NCI-H748 (cell line): Measurements from ENCODE around the gene BAIAP3.
"Not testable (repeated sequence)": the region's sequence is repeated elsewhere in the genome, so short reads cannot be mapped to it uniquely, and the experiment has no call there.

ENCODE experiments used
- DNase-seq: peaks from one replicate; lab custom pipeline; 2025; ENCODE audit not compliant: unreplicated experiment; lab: John Stamatoyannopoulos, UW

Gene BAIAP3, protein sequence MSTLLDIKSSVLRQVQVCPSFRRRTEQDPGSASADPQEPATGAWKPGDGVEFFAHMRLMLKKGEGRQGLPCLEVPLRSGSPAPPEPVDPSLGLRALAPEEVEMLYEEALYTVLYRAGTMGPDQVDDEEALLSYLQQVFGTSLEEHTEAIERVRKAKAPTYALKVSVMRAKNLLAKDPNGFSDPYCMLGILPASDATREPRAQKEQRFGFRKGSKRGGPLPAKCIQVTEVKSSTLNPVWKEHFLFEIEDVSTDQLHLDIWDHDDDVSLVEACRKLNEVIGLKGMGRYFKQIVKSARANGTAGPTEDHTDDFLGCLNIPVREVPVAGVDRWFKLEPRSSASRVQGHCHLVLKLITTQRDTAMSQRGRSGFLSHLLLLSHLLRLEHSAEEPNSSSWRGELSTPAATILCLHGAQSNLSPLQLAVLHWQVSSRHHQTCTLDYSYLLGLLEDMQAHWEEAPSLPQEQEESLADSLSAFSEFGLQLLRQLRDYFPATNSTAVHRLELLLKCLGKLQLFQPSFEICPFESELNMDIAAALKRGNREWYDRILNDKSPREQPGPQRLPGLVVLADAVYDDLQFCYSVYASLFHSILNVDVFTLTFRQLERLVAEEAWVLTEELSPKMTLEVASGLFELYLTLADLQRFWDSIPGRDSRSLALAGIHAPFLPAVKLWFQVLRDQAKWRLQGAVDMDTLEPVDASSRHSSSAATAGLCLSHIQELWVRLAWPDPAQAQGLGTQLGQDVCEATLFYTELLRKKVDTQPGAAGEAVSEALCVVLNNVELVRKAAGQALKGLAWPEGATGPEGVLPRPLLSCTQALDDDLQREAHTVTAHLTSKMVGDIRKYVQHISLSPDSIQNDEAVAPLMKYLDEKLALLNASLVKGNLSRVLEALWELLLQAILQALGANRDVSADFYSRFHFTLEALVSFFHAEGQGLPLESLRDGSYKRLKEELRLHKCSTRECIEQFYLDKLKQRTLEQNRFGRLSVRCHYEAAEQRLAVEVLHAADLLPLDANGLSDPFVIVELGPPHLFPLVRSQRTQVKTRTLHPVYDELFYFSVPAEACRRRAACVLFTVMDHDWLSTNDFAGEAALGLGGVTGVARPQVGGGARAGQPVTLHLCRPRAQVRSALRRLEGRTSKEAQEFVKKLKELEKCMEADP

DNA sequence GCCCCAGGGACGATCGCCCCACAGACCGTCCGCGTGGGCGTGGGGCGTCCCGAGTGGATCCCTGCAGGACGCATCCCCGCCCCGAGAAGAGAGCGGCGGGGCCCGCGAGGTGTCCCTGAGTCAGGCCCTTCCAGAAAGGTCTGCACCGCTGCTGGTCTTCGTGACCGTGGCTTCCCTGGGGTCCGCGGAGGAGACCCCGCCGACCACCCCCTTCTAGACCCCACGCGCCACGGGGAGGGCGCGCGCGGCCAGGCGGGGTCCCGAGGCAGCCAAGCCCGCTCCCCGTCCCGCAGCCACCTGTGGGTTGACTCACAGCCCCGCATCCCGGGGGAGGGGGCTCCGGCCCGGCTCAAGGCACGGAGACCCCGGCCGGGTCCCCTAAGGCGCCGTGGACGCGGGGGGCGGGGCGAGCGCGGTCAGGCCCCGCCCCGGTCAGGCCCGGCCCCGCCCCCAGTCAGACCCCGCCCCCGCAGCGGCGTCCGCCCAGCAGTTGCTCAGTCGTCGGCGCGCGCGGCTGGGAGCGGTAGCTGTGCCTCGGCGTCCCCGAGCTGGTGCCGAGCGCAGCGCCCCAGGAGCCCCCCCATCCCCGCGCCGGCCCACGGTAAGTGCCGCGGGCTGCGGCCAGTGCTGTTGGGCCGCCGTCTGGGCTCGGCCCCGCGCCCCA, at the start of gene BAIAP3:
BAIAP3 (plus strand) TSS at position 497 of the 664 bp plus-strand sequence. CDS start 4,905 bp downstream, outside the sequence.
- DNase-seq, result peak; percentile 43

DNA sequence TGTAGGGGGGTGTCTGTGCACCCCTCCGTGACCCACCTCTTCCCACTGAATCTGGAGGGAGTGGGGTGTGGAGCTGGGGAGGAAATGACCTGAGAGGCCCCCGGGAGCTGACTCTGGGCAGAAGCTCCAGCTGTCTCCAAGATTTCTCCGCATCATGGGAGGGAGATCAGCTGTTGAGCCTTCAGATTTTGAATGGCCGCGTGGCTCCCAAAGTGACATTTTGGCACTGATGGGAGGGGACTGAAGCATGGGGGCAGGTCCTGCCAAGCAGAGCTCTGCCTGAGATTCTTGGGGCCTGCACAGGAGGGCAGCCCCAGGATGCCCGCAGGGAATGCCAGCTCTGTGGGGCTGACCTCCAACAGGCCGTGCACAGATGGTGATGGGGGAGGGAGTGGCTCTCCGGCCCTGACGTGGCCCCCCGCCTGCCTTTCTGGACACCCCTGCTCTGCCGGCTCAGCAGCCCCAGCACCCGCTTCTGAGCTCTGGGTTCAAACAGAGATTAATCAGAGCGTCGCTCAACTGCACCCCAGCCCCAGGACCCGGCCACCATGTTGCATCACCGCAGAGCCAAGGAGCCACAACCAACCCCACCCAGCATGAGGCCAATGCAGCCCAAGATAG, 49.3 kb upstream of the BAIAP3 start:
- no peak for DNase-seq

DNA sequence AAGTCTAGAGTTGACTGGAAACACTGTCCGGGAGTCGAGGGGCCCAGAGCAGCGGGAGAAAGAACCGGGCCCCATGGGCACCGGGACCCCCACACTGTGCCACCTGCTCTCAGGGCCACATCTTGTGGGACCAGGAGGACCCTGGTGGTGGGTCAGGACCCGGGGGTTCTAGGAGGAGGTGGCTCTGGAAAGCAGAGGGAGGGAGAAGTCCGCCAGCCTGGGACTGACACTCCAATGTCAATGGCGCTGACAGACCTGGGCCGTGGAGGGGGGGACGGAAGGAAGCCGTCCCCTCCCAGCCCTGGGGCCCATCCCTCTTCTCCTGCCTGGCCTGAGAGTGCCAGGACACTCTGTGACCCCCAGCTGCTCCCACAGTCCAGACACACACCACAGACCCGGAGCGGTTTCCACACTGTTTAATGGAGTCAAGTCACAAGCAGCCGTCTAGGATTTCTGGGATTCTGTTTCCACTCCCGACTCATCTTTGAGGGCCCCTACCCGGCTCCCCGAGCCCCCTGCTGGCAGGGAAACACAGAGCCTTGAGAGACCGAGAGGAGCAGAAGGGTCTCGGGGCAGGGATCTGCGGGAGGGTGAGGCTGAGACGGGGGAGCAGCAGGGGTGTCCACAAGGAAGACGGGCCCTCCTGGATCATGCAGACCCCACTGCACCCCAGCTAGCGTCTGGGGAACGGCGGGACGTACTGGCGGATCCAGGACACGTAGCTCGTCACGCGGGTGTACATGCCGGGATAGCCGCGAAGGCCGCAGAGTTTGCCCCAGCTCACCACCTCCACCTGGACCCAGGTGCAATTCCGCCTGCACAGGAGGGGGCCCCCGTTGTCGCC, 47.6 kb upstream of the BAIAP3 start:
- no peak for DNase-seq

DNA sequence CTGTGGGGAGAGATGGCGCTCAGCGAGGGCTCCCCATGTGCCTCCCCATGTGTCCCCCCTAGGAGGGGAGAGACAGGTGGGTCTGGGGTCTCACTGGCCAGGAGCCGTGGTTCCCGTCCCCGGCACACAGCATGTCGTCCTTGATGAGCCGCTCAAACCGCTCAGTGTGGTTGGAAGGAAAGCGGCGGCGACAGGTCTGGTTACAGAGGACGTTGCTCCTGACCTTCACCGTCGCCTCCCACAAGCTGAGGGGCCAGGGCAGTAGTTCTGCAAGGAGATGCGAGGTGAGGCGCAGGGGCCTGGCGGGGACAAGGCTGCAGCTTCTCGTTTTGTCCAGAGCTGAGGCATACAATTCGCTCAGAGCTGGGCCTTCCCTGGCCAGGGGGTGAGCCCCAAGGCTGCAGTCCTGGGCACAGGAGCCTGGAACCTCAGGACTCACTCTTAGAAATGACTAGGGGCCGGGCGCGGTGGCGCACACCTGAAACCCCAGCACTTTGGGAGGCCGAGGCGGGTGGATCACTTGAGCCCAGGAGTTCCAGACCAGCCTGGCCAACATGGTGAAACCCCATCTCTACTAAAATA, 46.8 kb upstream of the BAIAP3 start:
- no peak for DNase-seq

DNA sequence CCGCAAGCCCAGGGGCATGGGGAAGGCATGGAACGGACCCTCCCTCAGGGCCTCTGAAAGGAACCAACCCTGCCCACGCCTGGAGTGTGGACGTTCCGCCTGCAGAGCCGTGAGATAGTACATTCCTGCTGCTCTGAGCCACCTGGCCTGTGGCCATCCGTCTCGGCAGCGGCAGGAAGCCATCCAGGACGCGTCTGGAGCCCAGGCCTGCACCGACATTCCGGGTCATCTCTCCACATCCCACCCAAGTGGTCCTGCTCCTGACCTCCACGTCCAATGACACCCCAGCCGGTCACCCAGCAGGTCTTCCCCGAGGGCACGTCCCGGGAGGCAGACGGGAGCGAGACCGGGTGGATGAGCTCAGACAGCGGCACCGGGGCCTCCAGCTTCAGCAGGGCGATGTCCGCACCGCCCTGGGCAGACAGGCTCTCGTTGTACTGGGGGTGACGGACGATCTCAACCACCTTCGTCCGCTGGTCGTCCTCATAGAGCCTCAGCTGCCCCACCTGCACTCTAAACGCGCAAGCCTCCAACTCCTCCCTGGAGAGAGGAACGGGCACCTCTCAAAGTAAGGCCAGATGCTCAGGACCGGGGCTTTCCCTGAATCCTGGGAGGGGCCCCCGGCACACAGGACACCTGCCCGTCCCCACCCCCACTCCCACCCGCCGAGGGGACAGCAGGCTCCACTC, 45.3 kb upstream of the BAIAP3 start:
- DNase-seq, result no peak

DNA sequence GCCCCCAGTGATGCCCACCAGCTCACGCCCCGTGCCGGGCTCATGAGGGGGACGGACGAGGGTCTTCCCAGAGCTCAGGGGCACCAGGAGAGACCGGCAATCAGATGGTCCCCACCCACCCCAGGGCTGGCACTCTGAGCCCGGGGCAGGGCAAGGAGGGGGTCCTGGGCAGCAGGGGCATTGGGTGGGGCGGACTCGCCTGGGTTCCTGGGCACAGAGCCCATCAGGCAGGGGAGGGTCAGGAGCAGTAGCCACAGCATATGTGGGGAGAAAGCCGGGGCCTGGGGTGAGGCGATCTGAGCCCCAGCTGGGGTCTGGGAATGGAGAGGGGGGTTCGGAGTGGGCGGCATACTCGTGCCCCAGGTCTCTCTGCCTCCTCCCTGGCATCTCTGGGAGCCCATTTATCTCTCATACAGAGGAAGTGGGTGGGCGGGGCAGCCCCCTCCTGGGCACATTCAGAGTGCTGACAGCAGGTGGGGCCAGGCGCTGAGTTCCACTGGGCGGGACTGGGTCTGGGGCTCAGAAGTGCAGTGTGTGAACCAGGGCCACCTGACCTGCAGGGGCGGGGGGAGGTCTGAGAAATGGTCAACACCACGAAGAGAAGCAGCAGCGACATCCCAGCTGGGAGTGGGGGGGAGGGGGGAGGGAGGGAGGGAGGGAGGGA, 44.5 kb upstream of the BAIAP3 start:
- DNase-seq, result peak; percentile 55

DNA sequence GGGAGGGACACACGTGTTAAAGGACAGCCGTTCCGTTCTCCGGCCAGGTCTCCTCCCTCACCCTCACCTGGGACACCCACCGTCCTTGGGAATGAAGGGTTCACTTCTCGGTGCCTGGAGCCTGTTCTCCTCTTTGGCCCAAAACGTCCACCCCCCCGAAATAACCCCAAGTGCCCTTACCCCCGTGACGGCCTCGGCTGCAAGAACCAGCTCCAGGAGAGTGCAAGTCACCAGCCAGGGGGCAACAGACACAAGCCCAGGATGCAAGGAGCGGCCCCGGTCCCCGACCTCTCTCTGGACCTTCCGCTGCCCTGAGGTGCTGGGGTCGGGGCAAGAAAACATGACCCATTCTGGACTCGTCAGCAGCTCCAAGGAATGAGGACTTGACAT, 44.0 kb upstream of the BAIAP3 start:
- DNase-seq, result no peak

DNA sequence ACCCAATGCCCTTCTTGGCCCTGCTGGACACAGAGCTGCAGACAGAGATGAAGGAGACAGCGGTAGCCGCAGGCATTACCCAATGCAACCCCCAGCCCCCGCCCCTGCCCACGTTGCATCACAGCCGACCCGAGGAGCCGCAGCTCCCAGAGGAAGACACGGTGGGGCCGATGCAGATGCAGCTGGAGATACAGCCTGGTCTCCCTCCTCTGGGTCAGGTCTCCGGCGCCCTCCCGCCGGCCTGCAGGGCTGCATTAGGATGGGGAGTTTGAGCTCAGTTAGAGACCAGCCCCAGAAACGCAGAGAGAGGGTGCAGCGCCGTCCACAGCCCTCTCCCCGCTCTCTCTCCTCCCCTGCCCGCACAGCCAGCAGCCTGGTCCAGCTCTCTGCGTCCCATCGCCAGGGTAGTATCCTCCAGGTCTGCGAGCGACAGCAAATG, 43.4 kb upstream of the BAIAP3 start:
- no peak for DNase-seq

DNA sequence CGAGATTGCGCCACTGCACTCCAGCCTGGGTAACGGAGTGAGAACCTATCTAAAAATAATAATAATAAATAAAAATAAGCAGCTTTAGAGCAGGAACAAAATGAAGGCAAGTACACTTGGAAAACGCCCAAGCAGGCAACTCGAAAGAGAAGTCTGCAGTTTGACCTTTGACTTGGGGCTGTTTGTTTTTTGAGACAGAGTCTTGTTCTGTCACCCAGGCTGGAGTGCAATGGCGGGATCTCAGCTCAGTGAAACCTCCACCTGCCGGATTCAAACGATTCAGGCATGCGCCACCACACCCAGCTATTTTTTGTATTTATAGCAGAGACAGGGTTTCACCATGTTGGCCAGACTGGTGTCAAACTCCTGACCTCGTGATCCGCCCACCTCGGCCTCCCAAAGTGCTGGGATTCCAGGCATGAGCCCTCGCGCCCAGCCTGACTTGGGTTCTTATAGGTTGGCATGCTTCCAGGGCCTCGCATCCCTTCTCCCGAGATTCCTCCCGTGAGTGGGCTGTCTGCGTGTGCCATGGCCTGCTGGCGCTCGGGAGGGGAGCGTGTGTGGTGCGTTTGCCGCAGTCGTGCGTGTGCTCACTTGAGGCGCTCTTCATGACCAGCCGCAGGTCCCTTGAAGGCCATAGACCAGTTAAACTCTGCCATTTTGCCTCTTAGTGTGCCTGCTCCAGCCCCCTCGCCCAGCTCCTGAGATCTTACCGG, 42.4 kb upstream of the BAIAP3 start:
- peak; percentile 69 for DNase-seq

DNA sequence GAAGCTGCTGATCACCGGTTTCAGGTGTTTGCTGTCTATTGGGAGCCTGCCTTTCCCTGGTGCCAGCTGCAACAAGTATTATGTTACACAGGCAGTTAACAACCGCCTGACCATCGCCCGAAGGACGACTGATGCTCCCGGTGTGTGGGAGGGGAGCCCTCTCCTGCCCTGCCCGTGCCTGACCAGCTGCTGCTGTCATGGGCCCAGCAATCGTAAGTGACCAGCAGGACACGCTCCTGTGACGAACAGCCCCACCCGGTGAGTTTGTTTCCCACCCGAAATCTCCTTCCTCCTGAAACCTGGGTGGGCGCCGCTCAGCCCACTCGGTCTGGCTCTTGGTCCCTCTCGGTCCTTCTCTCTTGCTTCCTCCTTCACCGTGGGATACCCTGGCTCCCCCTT, 41.9 kb upstream of the BAIAP3 start:
- peak; percentile 85 for DNase-seq

DNA sequence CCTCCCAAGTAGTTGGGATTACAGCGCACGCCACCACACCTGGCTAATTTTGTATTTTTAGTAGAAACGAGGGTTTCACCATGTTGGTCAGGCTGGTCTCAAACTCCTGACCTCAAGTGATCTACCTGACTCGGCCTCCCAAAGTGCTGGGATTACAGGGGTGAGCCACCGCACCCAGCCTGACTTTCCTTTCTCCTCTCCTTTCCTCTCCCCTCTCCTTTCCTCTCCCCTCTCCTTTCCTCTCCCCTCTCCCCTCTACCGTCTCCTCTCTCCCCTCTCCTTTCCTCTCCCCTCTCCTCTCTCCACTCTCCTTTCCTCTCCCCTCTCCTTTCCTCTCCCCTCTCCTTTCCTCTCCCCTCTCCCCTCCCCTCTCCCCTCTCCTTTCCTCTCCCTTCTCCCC, 41.2 kb upstream of the BAIAP3 start:
- not testable (repeated sequence) for DNase-seq

DNA sequence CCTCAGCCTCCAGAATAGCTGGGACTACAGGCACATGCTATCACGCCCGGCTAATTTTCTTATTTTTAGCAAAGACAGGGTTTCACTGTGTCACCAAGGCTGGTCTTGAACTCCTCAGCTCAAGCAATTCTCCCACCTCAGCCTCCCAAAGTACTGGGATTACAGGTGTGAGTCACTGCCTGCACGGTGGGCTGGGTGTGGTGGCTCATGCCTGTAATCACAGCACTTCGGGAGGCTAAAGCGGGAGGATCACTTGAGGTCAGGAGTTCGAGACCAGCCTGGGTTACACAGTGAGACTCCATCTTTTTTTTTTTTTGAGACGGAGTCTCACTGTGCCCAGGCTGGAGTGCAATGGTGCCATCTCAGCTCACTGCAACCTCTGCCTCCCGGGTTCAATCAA, 40.6 kb upstream of the BAIAP3 start:
- DNase-seq, result not testable (repeated sequence)

DNA sequence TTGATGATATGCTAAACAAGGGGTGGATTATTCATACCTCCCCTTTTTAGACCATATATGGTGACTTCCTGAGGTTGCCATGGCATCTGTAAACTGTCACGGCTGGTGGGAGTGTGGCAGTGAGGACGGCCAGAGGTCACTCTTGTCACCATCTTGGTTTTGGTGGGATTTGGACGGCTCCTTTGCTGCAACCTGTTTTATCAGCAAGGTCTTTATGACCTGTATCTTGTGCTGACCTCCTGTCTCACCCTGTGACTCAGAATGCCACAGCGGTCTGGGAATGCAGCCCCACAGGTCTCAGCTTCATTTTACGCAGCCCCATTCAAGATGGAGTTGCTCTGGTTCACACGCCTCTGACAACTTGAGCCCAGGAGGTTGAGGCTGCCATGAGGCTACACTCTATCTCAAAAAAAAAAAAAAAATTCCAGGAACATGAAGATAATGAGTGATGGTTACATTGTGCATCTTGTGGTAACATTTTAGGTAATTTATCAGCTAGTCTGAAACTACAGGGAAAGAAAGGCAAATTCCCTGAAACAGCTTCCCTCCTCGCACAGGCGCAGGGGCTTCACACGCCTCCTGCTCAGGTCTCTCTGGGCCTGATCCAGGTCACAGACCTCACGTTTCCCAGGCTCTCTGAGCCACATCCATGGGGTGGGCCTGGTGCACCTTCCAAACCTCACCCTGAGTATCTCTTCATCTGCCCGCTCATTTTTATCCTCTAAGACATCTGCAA, 39.4 kb upstream of the BAIAP3 start:
- no peak for DNase-seq

DNA sequence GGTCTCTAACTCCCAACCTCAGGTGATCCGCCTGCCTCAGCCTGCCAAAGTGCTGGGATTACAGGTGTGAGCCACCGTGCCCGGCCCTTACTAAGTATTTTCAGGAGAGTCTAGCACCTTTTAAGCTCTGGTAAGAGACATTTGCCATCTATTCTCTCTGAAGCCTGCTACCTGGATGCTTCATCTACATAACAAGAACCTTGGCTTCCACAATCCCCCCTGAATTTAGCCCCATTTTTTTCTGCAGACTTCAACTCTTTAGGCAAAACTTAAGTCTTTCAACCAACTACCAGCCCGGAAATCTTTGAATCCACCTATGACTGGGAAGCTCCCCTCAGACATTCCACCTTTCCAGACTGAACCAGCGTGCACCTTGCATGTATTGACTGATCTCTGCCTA, 38.0 kb upstream of the BAIAP3 start:
- no peak for DNase-seq

DNA sequence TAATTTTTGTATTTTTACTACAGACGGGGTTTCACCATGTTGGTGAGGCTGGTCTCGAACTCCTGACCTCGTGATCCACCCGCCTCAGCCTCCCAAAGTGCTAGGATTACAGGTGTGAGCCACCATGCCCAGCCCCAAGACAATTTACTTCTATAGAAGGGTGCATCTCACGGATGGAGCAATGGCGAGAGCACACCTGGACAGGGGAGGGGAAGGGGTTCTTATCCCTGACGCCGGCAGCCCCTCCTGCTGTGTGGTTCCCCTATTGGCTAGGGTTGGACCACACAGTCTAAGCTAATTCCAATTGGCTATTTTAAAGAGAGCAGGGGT, 36.8 kb upstream of the BAIAP3 start:
- DNase-seq, result not testable (repeated sequence)

DNA sequence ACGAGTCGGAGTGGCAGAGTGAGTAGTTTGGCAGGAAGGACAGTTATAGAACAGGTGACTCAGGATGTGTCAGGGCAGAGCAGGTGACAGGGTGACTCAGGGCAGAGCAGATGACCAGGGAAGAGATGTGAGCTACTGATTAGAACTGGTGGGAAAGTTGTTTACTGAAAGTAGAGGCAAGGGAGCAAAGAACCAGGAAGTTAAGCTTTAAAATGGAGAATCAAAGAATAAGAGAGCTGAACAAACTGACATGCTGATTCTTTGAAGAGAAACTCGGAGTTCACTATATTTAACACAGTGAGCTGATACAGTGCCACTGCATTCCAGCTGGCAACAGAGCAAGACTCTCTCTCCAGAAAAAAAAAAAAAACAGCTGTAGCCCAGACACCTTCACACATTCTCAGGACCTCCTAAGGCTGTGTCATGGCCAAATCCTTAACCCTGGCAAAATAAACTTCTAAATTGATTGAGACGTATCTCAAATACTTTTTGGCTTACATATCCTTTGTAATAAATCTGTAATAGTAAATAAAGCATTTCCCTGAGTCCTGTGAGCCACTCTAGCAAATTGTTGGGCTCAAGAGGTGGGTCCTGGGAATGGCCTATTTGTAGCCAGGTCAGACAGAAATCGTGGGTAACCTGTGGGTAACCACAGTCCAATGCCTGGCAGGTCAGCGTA, 36.3 kb upstream of the BAIAP3 start:
- DNase-seq, result no peak
